HG03457 (cell line): ENCODE results near the gene MYZAP.

Experiments used
- ATAC-seq: cut with Tn5 transposase; IDR thresholded peaks from one replicate; pipeline ENCODE4 v1.9.1; 2021; ENCODE audit warnings: moderate number of reproducible peaks; ENCODE audit not compliant: unreplicated experiment

MYZAP gene, protein sequence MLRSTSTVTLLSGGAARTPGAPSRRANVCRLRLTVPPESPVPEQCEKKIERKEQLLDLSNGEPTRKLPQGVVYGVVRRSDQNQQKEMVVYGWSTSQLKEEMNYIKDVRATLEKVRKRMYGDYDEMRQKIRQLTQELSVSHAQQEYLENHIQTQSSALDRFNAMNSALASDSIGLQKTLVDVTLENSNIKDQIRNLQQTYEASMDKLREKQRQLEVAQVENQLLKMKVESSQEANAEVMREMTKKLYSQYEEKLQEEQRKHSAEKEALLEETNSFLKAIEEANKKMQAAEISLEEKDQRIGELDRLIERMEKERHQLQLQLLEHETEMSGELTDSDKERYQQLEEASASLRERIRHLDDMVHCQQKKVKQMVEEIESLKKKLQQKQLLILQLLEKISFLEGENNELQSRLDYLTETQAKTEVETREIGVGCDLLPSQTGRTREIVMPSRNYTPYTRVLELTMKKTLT

DNA sequence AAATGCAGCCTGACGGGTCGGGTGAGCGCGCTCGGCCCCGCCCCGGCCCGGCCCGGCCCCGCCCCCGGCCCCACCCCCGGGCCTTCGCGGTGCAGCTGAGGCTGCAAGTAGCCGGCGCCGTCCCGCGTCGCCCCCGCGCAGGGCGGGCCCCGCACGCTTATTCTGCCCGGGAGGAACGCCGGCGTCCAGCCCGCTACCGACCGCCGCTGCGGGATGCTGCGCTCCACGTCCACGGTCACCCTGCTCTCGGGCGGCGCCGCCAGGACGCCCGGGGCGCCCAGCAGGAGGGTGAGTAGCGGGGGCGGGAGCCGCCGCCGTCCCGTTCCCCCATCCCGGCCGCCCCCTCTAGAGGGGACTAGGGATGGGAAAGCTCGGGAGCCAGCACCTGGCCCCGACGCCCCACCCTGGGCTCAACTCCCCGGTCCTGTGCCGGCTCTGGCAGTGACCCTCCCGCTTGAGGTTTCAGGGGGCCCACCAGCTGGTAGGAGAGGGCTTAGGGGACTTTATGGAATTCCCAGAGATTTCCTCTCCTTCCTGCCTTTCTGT, at the start of gene MYZAP:
Gene MYZAP (plus strand): TSS at position 83 of the 546 bp plus-strand sequence. CDS start 131 bp downstream, at position 214.
- no peak for ATAC-seq

DNA sequence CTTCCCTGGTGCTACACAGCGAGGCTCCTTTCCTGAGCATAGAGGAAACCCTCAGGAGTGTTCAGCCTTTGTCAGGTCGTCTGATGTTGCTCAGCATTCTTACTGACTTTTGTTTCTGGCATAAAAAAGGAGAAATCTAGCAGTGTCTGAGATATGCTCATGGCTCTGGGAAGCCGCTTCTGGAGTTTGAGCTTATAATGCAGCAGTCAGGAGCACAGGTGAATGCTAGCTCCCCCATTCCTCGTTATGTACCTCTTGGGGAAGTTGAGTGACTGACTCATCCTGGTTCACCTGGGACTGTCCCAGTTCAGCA, 49.2 kb upstream of the MYZAP start:
- no peak for ATAC-seq

GRCh38 chr15:57544848-57545480, 46.7 kb upstream of the MYZAP start:
- no peak for ATAC-seq

- ATAC-seq: no peak
These were observed 45.7 kb upstream of the MYZAP start for GRCh38 chr15:57545995-57546394.

DNA sequence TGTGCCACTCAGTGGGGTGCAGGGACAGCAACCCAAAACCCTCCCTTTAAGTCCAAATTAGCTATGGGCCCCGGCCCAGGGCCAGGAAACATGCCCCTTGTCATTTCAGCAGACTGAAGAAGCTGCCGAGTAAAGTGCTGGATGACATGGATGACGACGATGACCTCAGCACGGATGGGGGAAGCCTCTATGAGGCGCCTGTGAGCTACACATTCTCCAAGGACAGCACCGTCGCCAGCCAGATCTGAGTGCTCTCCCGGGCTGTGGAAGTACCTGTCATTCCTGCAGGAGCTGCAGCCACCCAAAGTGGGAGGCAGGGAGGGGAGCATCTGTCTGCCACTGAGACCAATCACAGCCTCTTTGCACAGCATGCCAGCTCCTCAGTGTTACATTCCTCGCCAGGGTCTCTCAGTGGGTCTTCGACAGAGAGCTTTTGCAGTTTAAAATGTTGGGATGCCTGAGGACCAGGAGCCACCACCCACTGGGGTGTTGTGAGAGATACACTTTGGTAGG, 44.4 kb upstream of the MYZAP start:
- ATAC-seq: no peak

DNA sequence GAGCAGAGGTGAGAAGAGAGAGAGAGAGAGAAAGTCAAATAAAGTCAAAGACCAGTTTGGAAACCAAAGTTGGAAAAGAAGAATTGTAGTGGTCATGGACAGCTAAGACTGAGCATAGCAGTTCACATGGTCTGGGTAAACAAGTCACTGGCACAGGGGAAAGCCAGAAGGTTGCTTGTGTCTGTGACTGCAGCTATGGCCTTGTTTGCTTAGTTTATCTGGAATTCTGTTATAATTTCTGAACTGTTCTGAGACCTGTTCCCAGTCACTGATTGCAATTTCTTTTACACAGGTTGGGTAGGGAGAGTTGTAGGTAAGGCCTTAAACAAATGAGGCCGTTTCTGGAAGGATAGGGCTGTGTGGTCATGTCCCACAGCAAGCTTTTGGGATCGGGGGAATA, 43.4 kb upstream of the MYZAP start:
- no peak for ATAC-seq

DNA sequence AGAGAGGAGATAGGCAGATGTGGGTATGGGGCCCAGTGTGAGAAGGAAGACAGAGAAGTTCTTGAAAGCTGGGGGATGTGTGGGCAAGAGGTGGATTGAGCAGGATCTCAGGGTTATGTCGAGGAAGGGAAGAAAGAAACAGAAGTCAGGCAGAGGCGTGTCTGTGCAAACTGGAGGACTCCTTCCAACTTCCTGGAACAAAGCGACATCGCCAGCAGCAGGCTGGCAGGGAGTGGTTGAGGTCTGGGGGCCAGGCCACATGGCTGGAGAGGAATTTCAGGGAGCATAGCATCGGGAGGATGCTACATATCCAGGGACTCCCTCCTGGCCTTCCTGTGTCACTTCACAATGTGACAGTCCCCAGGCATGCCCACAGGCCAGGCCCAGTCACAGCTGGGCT, 42.9 kb upstream of the MYZAP start:
- ATAC-seq: no peak

DNA sequence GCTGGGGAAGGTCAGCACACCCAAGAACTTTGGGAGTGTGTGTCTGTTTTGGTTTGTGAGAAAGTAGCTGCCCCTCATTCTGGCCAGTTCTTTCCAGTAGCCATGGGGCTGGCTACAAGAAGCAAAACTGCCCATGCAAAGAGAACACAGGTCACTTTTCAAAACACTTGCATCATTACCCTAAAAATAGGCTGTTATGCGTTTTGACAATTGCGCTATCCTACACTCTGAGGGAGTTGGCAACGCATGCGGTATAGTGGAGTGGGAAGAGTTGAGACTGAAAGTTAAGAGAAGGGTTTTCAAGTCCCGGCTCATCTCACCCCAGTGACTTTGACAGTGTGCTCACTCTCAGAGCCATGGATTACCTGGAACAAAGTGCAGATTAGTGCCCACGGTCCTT, 41.8 kb upstream of the MYZAP start:
- no peak for ATAC-seq

DNA sequence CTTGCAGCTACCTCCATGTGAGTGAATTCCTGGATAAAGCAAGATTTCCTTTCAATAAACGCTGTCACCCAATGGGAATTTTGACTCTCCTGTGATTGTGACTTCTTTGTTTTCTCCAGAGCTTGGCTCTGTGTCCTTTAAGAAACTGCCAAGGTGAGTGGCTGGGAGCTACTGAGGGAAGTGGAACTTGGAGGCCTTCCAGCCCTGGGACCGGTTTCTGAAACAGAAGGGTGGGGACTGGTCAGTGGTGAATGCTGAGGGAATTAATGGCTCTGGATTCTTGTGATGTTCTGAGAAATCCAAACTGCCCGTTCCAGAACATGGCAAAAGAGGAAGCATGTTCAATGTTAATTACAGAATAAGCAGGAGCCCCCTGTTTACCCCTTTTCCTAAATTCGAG, 41.1 kb upstream of the MYZAP start:
- ATAC-seq: no peak

GRCh38 chr15:57551715-57552677, 39.7 kb upstream of the MYZAP start:
- no peak for ATAC-seq

GRCh38 chr15:57552678-57553334, 38.9 kb upstream of the MYZAP start:
- ATAC-seq: no peak

- ATAC-seq: no peak
These were observed 38.2 kb upstream of the MYZAP start for GRCh38 chr15:57553526-57553925.

- ATAC-seq: no peak
These were observed 37.5 kb upstream of the MYZAP start for GRCh38 chr15:57554063-57554811.

- ATAC-seq: no peak
These were observed 36.9 kb upstream of the MYZAP start for GRCh38 chr15:57554812-57555179.

- ATAC-seq: no peak
These were observed 36.4 kb upstream of the MYZAP start for GRCh38 chr15:57555270-57555669.

DNA sequence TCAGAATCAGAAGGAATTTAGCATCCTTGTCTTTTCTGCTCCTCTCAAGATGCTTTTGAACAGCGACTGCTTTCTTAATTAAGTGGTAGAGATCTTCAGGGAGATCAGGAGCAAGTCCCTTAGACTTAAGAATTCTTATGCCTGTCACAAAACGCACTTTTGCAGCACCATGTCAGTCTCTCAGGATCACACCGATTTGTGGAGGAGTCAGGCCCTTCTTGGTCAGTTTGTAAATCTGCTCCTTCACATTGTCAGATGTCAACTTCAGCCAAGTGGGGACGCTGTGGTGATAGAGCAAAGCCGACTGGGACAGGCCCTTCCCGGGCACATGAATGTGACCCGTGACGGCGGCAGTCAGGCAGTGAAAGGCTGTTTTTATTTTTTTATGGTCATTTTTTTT, 35.7 kb upstream of the MYZAP start:
- ATAC-seq: no peak

DNA sequence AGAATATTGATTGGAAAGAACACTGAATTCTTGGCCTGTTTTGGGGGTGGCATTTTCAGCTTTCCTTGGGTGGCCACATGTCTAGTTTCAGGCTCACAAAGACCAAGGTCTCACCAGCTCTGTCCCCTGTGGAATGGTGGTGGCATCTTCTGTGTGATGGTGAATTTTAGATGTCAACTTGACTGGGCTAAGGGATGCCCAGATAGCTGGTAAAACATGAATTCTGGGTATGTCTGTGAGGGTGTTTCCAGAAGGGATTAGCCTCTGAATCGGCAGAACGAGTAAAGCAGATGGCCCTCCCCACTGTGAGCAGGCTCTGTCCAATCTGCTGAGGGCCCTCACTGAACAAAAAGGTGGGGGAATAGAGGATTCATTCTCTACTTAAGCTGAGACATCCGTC, 34.4 kb upstream of the MYZAP start:
- no peak for ATAC-seq

GRCh38 chr15:57557810-57558209, 33.9 kb upstream of the MYZAP start:
- no peak for ATAC-seq

DNA sequence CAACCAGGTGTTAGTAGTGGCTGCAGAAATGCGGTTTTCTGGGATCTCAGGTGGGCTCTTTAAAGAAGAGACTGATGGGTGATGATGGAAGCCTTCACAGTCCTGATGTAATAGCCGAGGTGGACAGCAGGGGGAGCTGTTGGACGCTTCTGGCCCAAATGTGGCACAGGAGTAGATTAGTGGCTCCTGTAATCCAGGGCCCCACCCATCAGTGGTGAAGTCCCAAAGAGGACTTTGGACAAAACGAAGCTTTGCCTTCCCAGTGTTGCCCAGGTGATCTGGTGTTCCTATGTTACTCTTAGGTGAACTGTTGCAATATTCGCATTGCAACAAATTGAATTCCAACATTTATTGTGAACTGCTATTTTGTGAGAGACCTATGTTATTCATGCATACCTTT, 31.8 kb upstream of the MYZAP start:
- ATAC-seq: no peak
